H4 (cell line): ENCODE data around the gene PPEF2. TPM values are rescaled to one million over a fixed set of nuclear protein-coding genes. Genes with fewer than 3 reads are reported as not detected.

Source experiments
- DNase-seq: peaks from one replicate; pipeline ENCODE4 v3.0.0-alpha.2; 2015; ENCODE audit warnings: low spot score
- total RNA-seq: library from RNA; depleted of rRNA; stranded (reverse); fragments of >200 nt; shearing (Covaris generic); gene quantifications from 2 replicates; pipeline ENCODE4 v1.2.3, GENCODE V29; 2014; rRNA removed

PPEF2 gene
- total RNA-seq, 1 experiment from 2014 or later, result not detected

DNA sequence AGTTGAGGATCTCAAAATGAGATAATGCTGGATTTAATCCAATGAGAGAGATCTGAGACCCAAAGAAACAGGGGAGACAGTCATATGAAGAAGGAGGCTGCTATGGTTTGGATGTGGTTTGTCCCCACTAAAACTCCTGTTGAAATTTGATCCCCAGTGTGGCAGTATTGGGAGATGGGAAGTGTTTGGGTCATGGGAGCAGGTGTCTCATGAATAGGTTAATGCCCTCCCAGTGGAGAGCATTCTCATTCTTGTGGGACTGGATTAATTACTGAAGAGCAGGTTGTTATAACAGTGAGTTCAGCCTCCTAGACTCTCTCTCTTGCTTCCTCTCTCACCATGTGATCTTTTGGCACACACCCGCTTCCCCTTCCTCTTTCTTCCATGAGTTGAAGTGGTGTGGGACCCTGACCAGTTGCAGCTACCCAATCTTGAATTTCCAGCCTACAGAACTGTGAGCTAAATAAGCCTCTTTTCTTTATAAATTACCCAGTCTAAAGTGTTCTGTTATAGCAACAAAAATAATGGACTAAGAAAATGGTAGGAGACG lies 70.3 kb downstream of the PPEF2 start:
- DNase-seq, result no peak

- DNase-seq, result no peak
These were observed 71.3 kb downstream of the PPEF2 start for GRCh38 chr4:75830906-75831305.

GRCh38 chr4:75823812-75824211 lies 78.4 kb downstream of the PPEF2 start:
- no peak for DNase-seq

DNA sequence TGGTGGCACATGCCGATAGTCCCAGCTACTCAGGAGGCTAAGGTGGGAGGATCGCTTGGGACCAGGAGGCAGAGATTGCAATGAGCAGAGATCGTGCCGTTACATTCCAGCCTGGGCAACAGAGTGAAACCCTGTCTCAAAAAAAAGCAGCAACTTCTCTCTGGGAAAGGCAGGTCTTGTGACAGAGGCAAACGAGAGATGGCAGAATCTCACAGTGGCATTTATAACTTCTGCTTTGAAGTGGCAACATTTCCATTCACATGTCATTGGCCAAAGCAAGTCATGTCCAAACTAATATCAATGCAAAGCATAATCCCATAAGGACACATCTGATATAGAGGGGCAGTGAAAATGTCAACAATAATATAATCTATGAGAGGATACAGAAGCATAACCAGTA lies 79.8 kb downstream of the PPEF2 start:
- no peak for DNase-seq

DNA sequence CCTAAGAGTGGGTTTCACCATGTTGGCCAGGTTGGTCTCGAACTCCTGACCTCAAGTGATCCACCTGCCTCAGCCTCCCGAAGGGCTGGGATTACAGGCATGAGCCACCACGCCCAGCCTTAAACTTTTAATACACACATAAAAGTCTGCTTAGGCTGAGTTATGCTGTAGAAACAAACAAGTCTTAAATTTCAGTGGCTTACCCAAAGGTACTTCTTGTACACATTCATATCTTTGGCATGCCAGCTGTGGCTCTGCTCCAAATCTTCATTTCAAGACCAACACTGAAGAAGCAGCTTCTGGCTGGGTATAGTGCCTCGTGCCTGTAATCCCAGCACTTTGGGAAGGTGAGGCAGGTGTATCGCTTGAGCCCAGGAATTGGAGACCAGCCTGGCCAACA lies 80.3 kb downstream of the PPEF2 start:
- DNase-seq, result no peak

- no peak for DNase-seq
These were observed 81.0 kb downstream of the PPEF2 start for GRCh38 chr4:75821216-75821615.

DNA sequence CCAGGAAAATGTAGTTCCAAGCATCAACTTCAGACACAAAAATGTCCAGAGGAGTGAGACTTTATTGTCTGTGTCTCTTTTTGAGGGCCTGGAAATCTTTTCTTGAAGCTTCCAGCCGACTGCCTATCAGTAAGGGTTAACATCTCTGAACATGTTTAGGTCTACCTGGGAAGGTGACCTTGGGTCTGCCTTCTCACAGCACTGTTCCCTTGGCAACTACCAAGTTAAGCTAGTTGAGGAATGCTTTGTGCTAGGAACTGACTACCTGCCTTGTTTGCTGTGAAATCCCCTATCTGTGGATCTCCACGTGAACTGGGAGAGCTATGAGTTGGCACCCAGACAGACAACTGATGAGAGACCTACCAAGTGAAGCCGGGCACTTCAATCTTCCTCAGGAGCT lies 81.6 kb downstream of the PPEF2 start:
- DNase-seq, result no peak

DNA sequence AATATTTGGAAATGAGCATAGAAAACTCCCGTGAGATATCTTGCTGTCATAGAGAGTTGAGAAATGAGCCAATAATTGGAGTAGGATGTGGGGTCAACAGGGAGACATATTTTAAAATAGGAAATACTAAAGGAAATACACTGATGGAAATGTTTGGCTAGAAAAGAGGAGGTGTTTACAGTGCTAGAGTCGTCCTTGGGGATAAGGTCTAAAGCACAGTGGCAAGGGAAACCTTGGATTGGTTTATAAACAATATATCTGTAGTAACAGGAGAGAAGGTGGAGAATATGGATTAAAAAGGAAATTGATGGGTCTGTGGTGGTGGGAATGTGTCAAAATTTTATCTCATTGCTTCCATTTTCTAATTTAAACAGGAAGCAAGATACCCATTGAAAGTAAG lies 82.1 kb downstream of the PPEF2 start:
- DNase-seq, result no peak

GRCh38 chr4:75819121-75819520 lies 83.1 kb downstream of the PPEF2 start:
- DNase-seq, result no peak

DNA sequence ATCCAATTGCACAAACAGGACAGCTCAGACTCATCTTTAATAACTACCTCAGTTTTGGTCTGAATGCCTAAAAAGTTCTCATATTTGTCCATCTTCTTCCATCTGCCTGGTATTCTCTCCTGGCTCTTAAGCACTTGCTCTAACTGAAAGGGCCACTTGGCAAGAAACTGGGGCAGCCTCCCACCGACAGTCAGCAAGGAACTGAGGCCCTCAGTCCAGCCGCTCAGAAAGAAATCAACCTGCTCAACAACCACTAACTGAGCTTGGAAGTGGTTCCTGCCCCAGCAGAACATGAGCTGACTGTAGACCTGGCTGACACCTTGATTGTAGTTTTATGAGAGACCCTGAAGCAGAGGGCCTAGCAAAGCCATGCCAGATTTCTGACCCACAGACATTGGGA lies 84.4 kb downstream of the PPEF2 start:
- DNase-seq, result no peak

Other genes with a start within 250 kb of the PPEF2 start
- 104 and 131 TPM in 2 replicates for gene G3BP2, start 229.0 kb downstream of the PPEF2 start, total RNA-seq
- gene USO1, start 177.9 kb downstream of the PPEF2 start, total RNA-seq, result 63.4 and 70.9 TPM in 2 replicates
- gene NAAA, start 38.6 kb upstream of the PPEF2 start, total RNA-seq, result 0.39 and 4.3 TPM in 2 replicates
- gene SDAD1, start 88.5 kb upstream of the PPEF2 start, total RNA-seq, result 22.6 and 32.2 TPM in 2 replicates
- gene CXCL9, start 105.1 kb upstream of the PPEF2 start, total RNA-seq, result not detected in 2 replicates
- gene CXCL10, start 121.0 kb upstream of the PPEF2 start, total RNA-seq, result 0.41 and 1.1 TPM in 2 replicates
- gene CXCL11, start 133.6 kb upstream of the PPEF2 start, total RNA-seq, result not detected in 2 replicates
- gene ART3, start 172.3 kb upstream of the PPEF2 start, total RNA-seq, result 0.14 and 0.25 TPM in 2 replicates
- gene NUP54, start 245.9 kb upstream of the PPEF2 start, total RNA-seq, result 56.3 and 68.6 TPM in 2 replicates